Adrenal gland (tissue), 5 donors: ENCODE measurements around the gene TMEM236.

ENCODE experiments used
- POLR2A ChIP-seq, 2 donors: fragments of 450-650 bp; IDR thresholded peaks; one replicate each; pipeline ENCODE4 v1.6.1; 2017; ENCODE audit warnings: antibody characterized with exemption in 2 of 2, mild to moderate bottlenecking in 2 of 2, moderate library complexity in 1 of 2
- TF ChIP-seq, protein P1 (sequence below), 6 experiments: fragments of 450-650 bp in 4 of 6; fragments of 200-600 bp in 2 of 6; sonication (generic) in 1 of 6; IDR thresholded peaks; 1 replicate in 5 of 6; 2 replicates in 1 of 6; pipeline versions ENCODE4 v1.5.1 to v1.8.0; 2016 to 2021; ENCODE audit warnings: antibody characterized with exemption in 6 of 6, mild to moderate bottlenecking in 2 of 6, moderate library complexity in 1 of 6
- donor health status: DM: no; HTN: no; CAD: no.

DNA sequence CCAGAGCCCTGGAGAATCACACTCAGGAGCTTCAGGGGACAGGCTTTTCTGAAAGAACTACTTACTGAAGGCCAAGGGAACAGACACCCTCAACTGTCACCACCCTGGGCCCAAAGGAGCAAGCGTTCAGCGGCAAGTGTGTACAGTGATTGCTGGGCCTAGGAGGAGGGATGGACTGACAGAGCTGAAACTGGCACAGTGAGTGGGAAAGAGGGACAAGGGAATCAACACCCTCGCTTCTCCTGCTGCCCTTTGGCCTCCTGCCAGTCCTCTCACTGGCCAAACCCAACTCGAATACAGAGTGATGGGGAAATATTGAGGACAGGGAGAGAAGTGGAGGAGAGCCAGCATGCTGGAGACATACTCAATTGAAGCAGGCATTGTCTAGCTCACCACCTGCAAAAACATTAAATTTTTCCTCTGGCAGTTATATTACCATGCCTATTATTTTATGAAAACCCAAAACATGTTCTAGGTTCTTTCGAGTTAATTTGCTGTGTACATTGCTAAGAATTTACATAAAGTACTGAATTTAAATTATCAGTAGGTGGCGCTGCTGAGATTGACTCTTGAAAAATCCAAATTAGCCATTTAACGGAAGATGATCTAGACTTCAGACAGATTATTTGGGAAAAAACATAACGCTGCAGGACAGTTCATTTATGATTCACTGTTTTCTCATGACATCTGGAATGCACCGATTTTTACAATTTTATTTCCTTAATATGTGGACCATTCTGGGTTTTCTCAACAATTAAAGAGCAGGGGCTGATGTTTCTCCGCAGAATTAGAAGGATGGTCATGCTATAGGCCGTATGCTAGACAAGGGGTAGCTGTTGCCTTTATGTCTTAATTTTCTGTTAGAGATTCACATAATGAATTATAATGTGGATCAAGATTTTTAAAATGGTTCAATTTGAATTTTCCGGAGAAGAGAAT, 14.7 kb upstream of the TMEM236 start:
- TF ChIP-seq, protein P1, sequence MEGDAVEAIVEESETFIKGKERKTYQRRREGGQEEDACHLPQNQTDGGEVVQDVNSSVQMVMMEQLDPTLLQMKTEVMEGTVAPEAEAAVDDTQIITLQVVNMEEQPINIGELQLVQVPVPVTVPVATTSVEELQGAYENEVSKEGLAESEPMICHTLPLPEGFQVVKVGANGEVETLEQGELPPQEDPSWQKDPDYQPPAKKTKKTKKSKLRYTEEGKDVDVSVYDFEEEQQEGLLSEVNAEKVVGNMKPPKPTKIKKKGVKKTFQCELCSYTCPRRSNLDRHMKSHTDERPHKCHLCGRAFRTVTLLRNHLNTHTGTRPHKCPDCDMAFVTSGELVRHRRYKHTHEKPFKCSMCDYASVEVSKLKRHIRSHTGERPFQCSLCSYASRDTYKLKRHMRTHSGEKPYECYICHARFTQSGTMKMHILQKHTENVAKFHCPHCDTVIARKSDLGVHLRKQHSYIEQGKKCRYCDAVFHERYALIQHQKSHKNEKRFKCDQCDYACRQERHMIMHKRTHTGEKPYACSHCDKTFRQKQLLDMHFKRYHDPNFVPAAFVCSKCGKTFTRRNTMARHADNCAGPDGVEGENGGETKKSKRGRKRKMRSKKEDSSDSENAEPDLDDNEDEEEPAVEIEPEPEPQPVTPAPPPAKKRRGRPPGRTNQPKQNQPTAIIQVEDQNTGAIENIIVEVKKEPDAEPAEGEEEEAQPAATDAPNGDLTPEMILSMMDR (IDR thresholded peaks at IDR 0.05): peak; percentile 44 to 71 (median 55)
- no peak for TF ChIP-seq POLR2A (IDR thresholded peaks at IDR 0.05)
